ENCODE data around the gene LYRM2. TPM values are rescaled to one million over a fixed set of nuclear protein-coding genes. Genes with fewer than 3 reads are reported as not detected.

Gene LYRM2
- total RNA-seq, 4 donors from 2014 or later = 12.0 to 20.1 (median 13.6) TPM

DNA sequence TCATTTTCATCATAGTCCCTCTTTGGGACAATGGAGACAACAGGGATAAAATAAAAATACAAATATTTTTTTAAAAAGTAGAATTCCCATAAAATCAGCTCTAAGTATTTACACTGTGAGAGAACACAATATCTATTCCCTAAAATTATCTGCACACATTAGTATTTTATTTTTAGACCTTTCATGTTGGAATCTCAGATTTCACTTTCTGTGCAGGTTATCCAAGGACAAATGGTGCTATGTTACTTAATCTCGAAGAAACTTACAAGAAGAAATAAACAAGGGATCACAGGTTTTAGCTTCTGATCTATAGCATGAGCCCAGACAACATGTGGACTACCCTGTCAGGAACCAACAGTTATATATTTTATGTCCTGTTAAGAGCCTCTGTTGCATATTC is 23.0 kb upstream of the LYRM2 start:
- H3K9me3 ChIP-seq = no peaks in the 10 kb centered on the region
- H3K27ac ChIP-seq = no peak overlapping the region
- no peak overlapping the region for H3K4me3 ChIP-seq
- H3K4me1 ChIP-seq = no peaks in the 10 kb centered on the region
- H3K36me3 ChIP-seq = peaks cover 4 to 98% (median 33%) of the 10 kb centered on the region in 3 donors
- H3K27me3 ChIP-seq = no peaks in the 10 kb centered on the region
- WGBS, 2 donors = 93 to 95% methylated on average over 1 of the region's 1 CpG
- no peak for DNase-seq (ENCODE audit: low spot score in 2 of 2)
- TF ChIP-seq, protein P1, sequence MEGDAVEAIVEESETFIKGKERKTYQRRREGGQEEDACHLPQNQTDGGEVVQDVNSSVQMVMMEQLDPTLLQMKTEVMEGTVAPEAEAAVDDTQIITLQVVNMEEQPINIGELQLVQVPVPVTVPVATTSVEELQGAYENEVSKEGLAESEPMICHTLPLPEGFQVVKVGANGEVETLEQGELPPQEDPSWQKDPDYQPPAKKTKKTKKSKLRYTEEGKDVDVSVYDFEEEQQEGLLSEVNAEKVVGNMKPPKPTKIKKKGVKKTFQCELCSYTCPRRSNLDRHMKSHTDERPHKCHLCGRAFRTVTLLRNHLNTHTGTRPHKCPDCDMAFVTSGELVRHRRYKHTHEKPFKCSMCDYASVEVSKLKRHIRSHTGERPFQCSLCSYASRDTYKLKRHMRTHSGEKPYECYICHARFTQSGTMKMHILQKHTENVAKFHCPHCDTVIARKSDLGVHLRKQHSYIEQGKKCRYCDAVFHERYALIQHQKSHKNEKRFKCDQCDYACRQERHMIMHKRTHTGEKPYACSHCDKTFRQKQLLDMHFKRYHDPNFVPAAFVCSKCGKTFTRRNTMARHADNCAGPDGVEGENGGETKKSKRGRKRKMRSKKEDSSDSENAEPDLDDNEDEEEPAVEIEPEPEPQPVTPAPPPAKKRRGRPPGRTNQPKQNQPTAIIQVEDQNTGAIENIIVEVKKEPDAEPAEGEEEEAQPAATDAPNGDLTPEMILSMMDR (IDR thresholded peaks at IDR 0.05) = no peak
- TF ChIP-seq POLR2A (IDR thresholded peaks at IDR 0.05) (no peak), EP300 (IDR thresholded peaks at IDR 0.05) (no peak)

DNA sequence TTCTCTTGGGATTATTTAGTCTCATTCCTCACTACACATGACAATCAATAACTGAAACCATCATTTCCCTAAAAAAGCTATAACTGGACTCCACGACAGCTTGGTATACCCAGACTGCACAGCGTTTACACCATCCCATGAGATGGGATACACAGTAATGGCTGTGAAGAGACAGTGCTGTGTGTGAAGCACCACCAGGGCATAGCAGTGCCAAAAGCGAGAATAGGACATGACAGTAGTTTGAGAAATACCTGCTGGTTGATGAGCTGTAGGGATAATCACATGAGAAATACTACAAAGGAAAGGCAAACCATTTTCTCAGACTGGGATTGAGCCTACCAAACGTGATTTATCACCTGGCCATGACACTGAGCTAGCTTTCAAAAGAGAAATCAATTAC is 22.4 kb upstream of the LYRM2 start:
- Histone ChIP-seq H3K27ac (no peak overlapping the region), H3K4me1 (no peaks in the 10 kb centered on the region), H3K9me3 (no peaks in the 10 kb centered on the region), H3K4me3 (no peak overlapping the region), H3K27me3 (no peaks in the 10 kb centered on the region), H3K36me3 (peaks cover 4 to 98% (median 39%) of the 10 kb centered on the region in 3 donors)
- TF ChIP-seq, protein P1 (IDR thresholded peaks at IDR 0.05) = no peak
- TF ChIP-seq POLR2A (IDR thresholded peaks at IDR 0.05) (no peak), EP300 (IDR thresholded peaks at IDR 0.05) (no peak)
- no peak for DNase-seq (ENCODE audit: low spot score in 2 of 2)
- WGBS, 2 donors = 88 to 91% methylated on average over 4 of the region's 4 CpGs

DNA sequence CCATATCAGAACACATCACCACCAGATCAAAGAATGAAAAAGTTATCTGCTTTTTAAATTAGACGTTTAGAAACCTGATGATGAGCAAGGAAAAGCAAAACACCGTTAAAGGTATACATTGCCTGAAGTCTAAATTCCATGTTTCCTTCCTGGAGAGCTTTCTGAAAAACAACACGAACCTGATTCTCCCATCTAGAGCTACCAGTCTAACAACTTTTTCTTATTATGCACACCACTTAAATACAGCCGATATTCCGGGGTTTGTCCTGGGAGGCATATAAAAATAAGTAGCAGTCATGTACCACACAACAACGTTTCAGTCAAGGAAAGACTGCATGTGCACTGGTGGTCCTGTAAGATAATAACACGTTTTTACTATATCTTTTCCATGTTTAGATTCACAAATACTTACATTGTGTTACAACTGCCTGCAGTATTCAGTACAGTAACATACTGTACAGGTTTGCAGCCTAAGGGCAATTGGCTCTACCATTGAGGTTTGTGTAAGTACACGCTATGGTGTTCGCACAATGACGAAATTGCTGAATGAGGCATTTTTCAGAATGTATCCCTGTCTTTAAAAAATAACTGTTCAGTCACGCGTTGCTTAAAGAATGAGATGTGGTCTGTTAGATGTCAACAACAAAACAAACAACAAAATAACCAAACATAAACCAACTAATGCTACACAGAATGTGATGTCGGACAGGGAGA is 19.1 kb upstream of the LYRM2 start:
- Histone ChIP-seq H3K36me3 (peaks cover 4 to 98% (median 40%) of the 10 kb centered on the region in 3 donors), H3K4me3 (no peak overlapping the region), H3K27ac (no peak overlapping the region), H3K9me3 (no peaks in the 10 kb centered on the region), H3K4me1 (no peaks in the 10 kb centered on the region), H3K27me3 (no peaks in the 10 kb centered on the region)
- no peak for DNase-seq (ENCODE audit: low spot score in 2 of 2)
- WGBS, 2 donors = 86 to 89% methylated on average over 13 of the region's 13 CpGs
- TF ChIP-seq POLR2A (IDR thresholded peaks at IDR 0.05) (no peak), EP300 (IDR thresholded peaks at IDR 0.05) (no peak)
- TF ChIP-seq, protein P1 (IDR thresholded peaks at IDR 0.05) = no peak

DNA sequence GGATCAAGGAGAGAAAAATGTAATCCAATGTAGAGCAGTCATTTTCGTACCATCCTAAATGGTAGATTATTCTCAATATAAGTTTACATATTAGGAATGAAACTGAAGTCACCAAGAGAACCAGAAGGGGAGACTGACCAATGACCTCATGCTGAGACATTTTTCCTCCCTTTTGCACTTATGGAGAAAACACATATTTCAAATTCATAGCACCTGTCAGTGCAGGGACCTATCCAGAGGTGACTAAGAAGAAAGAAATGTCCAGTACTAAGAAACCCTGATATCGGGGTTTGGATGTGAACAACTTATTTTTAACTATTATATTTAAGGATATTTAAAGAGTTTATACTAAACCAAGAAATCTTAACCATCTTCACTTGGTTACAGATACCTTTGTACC is 16.6 kb upstream of the LYRM2 start:
- Histone ChIP-seq H3K4me1 (no peaks in the 10 kb centered on the region), H3K9me3 (no peaks in the 10 kb centered on the region), H3K27me3 (no peaks in the 10 kb centered on the region), H3K36me3 (peaks cover 4 to 98% (median 35%) of the 10 kb centered on the region in 3 donors), H3K27ac (no peak overlapping the region), H3K4me3 (no peak overlapping the region)
- 88 to 95% methylated on average over 2 of the region's 2 CpGs for WGBS, 2 donors
- no peak for DNase-seq (ENCODE audit: low spot score in 2 of 2)
- TF ChIP-seq, protein P1 (IDR thresholded peaks at IDR 0.05) = no peak
- TF ChIP-seq POLR2A (IDR thresholded peaks at IDR 0.05) = no peak

DNA sequence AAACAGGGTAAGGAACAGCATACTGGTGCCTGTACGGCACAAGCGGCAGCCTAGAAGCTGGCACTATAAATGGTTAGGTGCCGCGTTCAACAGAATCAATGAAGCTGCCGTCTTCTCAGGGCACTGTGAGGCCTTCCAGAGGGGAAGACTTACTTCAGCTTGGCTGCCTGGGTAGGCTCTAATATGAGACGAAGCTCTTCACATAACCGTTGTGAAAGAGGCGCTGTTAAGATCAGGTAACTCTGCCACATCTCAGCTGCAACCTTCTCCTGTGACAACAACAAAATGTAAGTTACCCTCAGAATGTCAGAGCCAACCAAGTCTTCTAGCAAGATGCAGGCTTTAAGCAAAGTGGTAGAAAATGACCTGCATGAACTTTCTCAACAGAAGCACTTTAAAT is 12.0 kb upstream of the LYRM2 start:
- no peak overlapping the region for H3K4me3 ChIP-seq
- no peak for DNase-seq (ENCODE audit: low spot score in 2 of 2)
- 94 to 95% methylated on average over 8 of the region's 8 CpGs for WGBS, 2 donors
- TF ChIP-seq POLR2A (IDR thresholded peaks at IDR 0.05) = no peak
- TF ChIP-seq, protein P1 (IDR thresholded peaks at IDR 0.05) = no peak
- no peaks in the 10 kb centered on the region for H3K9me3 ChIP-seq
- no peak overlapping the region for H3K27ac ChIP-seq
- H3K27me3 ChIP-seq = no peaks in the 10 kb centered on the region
- peaks cover 0 to 94% (median 26%) of the 10 kb centered on the region in 3 donors for H3K36me3 ChIP-seq
- no peaks in the 10 kb centered on the region for H3K4me1 ChIP-seq

All from tibial nerve (tissue), 4 donors.